Mesodermal cell (in vitro differentiated cells): ENCODE measurements around the gene CCDC174.

Experiments used
- H3K27ac ChIP-seq: 2 replicates; pipeline ENCODE4 v1.7.0; 2013; ENCODE audit warnings: mild to moderate bottlenecking, low read depth, low read length, moderate library complexity; ENCODE audit not compliant: severe bottlenecking
- H3K36me3 ChIP-seq: 2 replicates; pipeline ENCODE4 v1.7.1; 2013; ENCODE audit warnings: mild to moderate bottlenecking, low read length, moderate library complexity; ENCODE audit not compliant: control insufficient read depth, insufficient read depth
- H3K4me1 ChIP-seq: one replicate; pipeline ENCODE4 v1.7.1; 2013; ENCODE audit warnings: mild to moderate bottlenecking, low read length; ENCODE audit not compliant: insufficient read depth, control insufficient read depth, poor library complexity, severe bottlenecking
- H3K4me3 ChIP-seq: 2 replicates; pipeline ENCODE4 v1.7.0; 2013; ENCODE audit warnings: low read length, control low read depth, mild to moderate bottlenecking; ENCODE audit not compliant: insufficient read depth, poor library complexity, severe bottlenecking; ENCODE audit errors: extremely low read depth
- H3K9me3 ChIP-seq: 2 replicates; pipeline ENCODE4 v1.7.1; 2013; ENCODE audit warnings: mild to moderate bottlenecking, low read length, moderate library complexity; ENCODE audit not compliant: control insufficient read depth
- WGBS, 2 experiments: methylation state at CpG; one replicate each; pipeline ENCODE4 v1.1.5; 2013; ENCODE audit warnings: missing lambda C conversion rate in 2 of 2; ENCODE audit not compliant: insufficient coverage in 2 of 2; 5-methylcytosine and 5-hydroxymethylcytosine counted together

Gene CCDC174

GRCh38 chr3:14614189-14614588, 37.4 kb upstream of the CCDC174 start:
- no peaks in the 10 kb centered on the region for H3K4me1 ChIP-seq
- WGBS, 2 experiments: no CpG with 5 or more reads among the region's 1 CpG
- no peak overlapping the region for H3K4me3 ChIP-seq
- no peak overlapping the region for H3K27ac ChIP-seq
- H3K36me3 ChIP-seq: no peaks in the 10 kb centered on the region
- H3K9me3 ChIP-seq: no peaks in the 10 kb centered on the region

- Histone ChIP-seq H3K4me1 (no peaks in the 10 kb centered on the region), H3K4me3 (no peak overlapping the region), H3K9me3 (no peaks in the 10 kb centered on the region), H3K27ac (no peak overlapping the region), H3K36me3 (no peaks in the 10 kb centered on the region)
Observed at GRCh38 chr3:14614862-14615261, 36.7 kb upstream of the CCDC174 start.

- H3K36me3 ChIP-seq: no peaks in the 10 kb centered on the region
- no peaks in the 10 kb centered on the region for H3K9me3 ChIP-seq
- no peak overlapping the region for H3K27ac ChIP-seq
- WGBS, 2 experiments: 90 to 92% methylated on average over 5 to 7 of the region's 10 CpGs
- H3K4me1 ChIP-seq: no peaks in the 10 kb centered on the region
- no peak overlapping the region for H3K4me3 ChIP-seq
Observed at GRCh38 chr3:14616606-14617507, 34.7 kb upstream of the CCDC174 start.

GRCh38 chr3:14617508-14618023, 34.0 kb upstream of the CCDC174 start:
- Histone ChIP-seq H3K4me1 (no peaks in the 10 kb centered on the region), H3K9me3 (no peaks in the 10 kb centered on the region), H3K27ac (no peak overlapping the region), H3K36me3 (no peaks in the 10 kb centered on the region), H3K4me3 (no peak overlapping the region)
- 92 to 97% methylated on average over 1 to 4 of the region's 6 CpGs for WGBS, 2 experiments

- no peaks in the 10 kb centered on the region for H3K4me1 ChIP-seq
- H3K4me3 ChIP-seq: no peak overlapping the region
- no peaks in the 10 kb centered on the region for H3K36me3 ChIP-seq
- H3K9me3 ChIP-seq: no peaks in the 10 kb centered on the region
- WGBS, 2 experiments: 50 to 67% methylated on average over 1 to 2 of the region's 2 CpGs
- peak overlapping the region; percentile 84 for H3K27ac ChIP-seq
Observed at GRCh38 chr3:14619605-14620004, 32.0 kb upstream of the CCDC174 start.

GRCh38 chr3:14620512-14620911, 31.1 kb upstream of the CCDC174 start:
- Histone ChIP-seq H3K27ac (peak overlapping the region; percentile 84), H3K36me3 (no peaks in the 10 kb centered on the region), H3K9me3 (no peaks in the 10 kb centered on the region), H3K4me1 (no peaks in the 10 kb centered on the region), H3K4me3 (no peak overlapping the region)
- 63 to 71% methylated on average over 4 to 6 of the region's 7 CpGs for WGBS, 2 experiments

GRCh38 chr3:14621093-14621492, 30.5 kb upstream of the CCDC174 start:
- Histone ChIP-seq H3K36me3 (no peaks in the 10 kb centered on the region), H3K4me1 (no peaks in the 10 kb centered on the region), H3K4me3 (no peak overlapping the region), H3K27ac (peak overlapping the region; percentile 71), H3K9me3 (no peaks in the 10 kb centered on the region)
- WGBS, 2 experiments: 89 to 100% methylated on average over 2 to 4 of the region's 4 CpGs

- 79 to 100% methylated on average over 3 of the region's 6 CpGs for WGBS, 2 experiments
- H3K9me3 ChIP-seq: no peaks in the 10 kb centered on the region
- peaks cover 7% of the 10 kb centered on the region for H3K4me1 ChIP-seq
- no peak overlapping the region for H3K27ac ChIP-seq
- no peaks in the 10 kb centered on the region for H3K36me3 ChIP-seq
- H3K4me3 ChIP-seq: no peak overlapping the region
Observed at GRCh38 chr3:14622368-14622767, 29.2 kb upstream of the CCDC174 start.

- Histone ChIP-seq H3K27ac (no peak overlapping the region), H3K4me3 (no peak overlapping the region), H3K9me3 (peaks cover 12% of the 10 kb centered on the region), H3K36me3 (no peaks in the 10 kb centered on the region), H3K4me1 (peaks cover 10% of the 10 kb centered on the region)
- WGBS, 2 experiments: 100% methylated on average over 1 of the region's 4 CpGs; no CpG with 5 or more reads in 1 of the 2 experiments
Observed at GRCh38 chr3:14623569-14624051, 28.0 kb upstream of the CCDC174 start.

GRCh38 chr3:14624498-14624897, 27.1 kb upstream of the CCDC174 start:
- peaks cover 15% of the 10 kb centered on the region for H3K9me3 ChIP-seq
- peaks cover 10% of the 10 kb centered on the region for H3K4me1 ChIP-seq
- H3K27ac ChIP-seq: no peak overlapping the region

GRCh38 chr3:14625443-14625842, 26.1 kb upstream of the CCDC174 start:
- Histone ChIP-seq H3K9me3 (peaks cover 15% of the 10 kb centered on the region), H3K4me3 (no peak overlapping the region), H3K27ac (no peak overlapping the region), H3K36me3 (no peaks in the 10 kb centered on the region), H3K4me1 (peaks cover 10% of the 10 kb centered on the region)
- 84 to 96% methylated on average over 5 to 6 of the region's 6 CpGs for WGBS, 2 experiments

More at GRCh38 chr3:14624498-14624897, 27.1 kb upstream of the CCDC174 start:
- H3K4me3 ChIP-seq: no peak overlapping the region
- H3K36me3 ChIP-seq: no peaks in the 10 kb centered on the region
